ENCODE data around the gene PSMB10.
"Not testable (repeated sequence)": the region's sequence is repeated elsewhere in the genome, so short reads cannot be mapped to it uniquely, and the experiment has no call there.

Gene PSMB10

GRCh38 chr16:67926181-67926750 is 10.4 kb downstream of the PSMB10 start:
- Histone ChIP-seq H3K36me3 (ENCODE audit: control insufficient read depth, insufficient read depth, low read length) (peaks cover 9% of the 10 kb centered on the region), H3K27me3 (ENCODE audit: control insufficient read depth, insufficient read depth, low read length) (no peaks in the 10 kb centered on the region), H3K27ac (ENCODE audit: low read depth, low read length) (no peak overlapping the region), H3K4me1 (ENCODE audit: control insufficient read depth, insufficient read depth, low read length) (no peaks in the 10 kb centered on the region), H3K9ac (ENCODE audit: low read length) (no peak overlapping the region), H3K4me3 (ENCODE audit: low read length) (no peak overlapping the region)

- Histone ChIP-seq H3K36me3 (ENCODE audit: control insufficient read depth, insufficient read depth, low read length) (peaks cover 3% of the 10 kb centered on the region), H3K27me3 (ENCODE audit: control insufficient read depth, insufficient read depth, low read length) (no peaks in the 10 kb centered on the region), H3K9ac (ENCODE audit: low read length) (no peak overlapping the region), H3K27ac (ENCODE audit: low read depth, low read length) (no peak overlapping the region), H3K4me1 (ENCODE audit: control insufficient read depth, insufficient read depth, low read length) (no peaks in the 10 kb centered on the region), H3K4me3 (ENCODE audit: low read length) (no peak overlapping the region)
These were observed 12.3 kb downstream of the PSMB10 start for GRCh38 chr16:67924140-67924906.

GRCh38 chr16:67923414-67924116 is 13.1 kb downstream of the PSMB10 start:
- H3K36me3 ChIP-seq (ENCODE audit: control insufficient read depth, insufficient read depth, low read length): peaks cover 6% of the 10 kb centered on the region
- no peaks in the 10 kb centered on the region for H3K4me1 ChIP-seq (ENCODE audit: control insufficient read depth, insufficient read depth, low read length)
- no peaks in the 10 kb centered on the region for H3K27me3 ChIP-seq (ENCODE audit: control insufficient read depth, insufficient read depth, low read length)
- no peak overlapping the region for H3K9ac ChIP-seq (ENCODE audit: low read length)
- H3K4me3 ChIP-seq (ENCODE audit: low read length): no peak overlapping the region
- H3K27ac ChIP-seq (ENCODE audit: low read depth, low read length): no peak overlapping the region

- H3K36me3 ChIP-seq (ENCODE audit: control insufficient read depth, insufficient read depth, low read length): peaks cover 6% of the 10 kb centered on the region
- no peak overlapping the region for H3K4me3 ChIP-seq (ENCODE audit: low read length)
- H3K9ac ChIP-seq (ENCODE audit: low read length): no peak overlapping the region
- no peak overlapping the region for H3K27ac ChIP-seq (ENCODE audit: low read depth, low read length)
- peaks cover 6% of the 10 kb centered on the region for H3K4me1 ChIP-seq (ENCODE audit: control insufficient read depth, insufficient read depth, low read length)
- no peaks in the 10 kb centered on the region for H3K27me3 ChIP-seq (ENCODE audit: control insufficient read depth, insufficient read depth, low read length)
These were observed 13.9 kb downstream of the PSMB10 start for GRCh38 chr16:67922740-67923139.

GRCh38 chr16:67922221-67922620 is 14.4 kb downstream of the PSMB10 start:
- Histone ChIP-seq H3K4me3 (ENCODE audit: low read length) (no peak overlapping the region), H3K27me3 (ENCODE audit: control insufficient read depth, insufficient read depth, low read length) (no peaks in the 10 kb centered on the region), H3K4me1 (ENCODE audit: control insufficient read depth, insufficient read depth, low read length) (peaks cover 11% of the 10 kb centered on the region), H3K27ac (ENCODE audit: low read depth, low read length) (no peak overlapping the region), H3K9ac (ENCODE audit: low read length) (no peak overlapping the region), H3K36me3 (ENCODE audit: control insufficient read depth, insufficient read depth, low read length) (peaks cover 6% of the 10 kb centered on the region)

GRCh38 chr16:67919622-67920221 is 16.9 kb downstream of the PSMB10 start:
- Histone ChIP-seq H3K9ac (ENCODE audit: low read length) (no peak overlapping the region), H3K27ac (ENCODE audit: low read depth, low read length) (no peak overlapping the region), H3K27me3 (ENCODE audit: control insufficient read depth, insufficient read depth, low read length) (no peaks in the 10 kb centered on the region), H3K36me3 (ENCODE audit: control insufficient read depth, insufficient read depth, low read length) (peaks cover 6% of the 10 kb centered on the region), H3K4me1 (ENCODE audit: control insufficient read depth, insufficient read depth, low read length) (peaks cover 15% of the 10 kb centered on the region), H3K4me3 (ENCODE audit: low read length) (no peak overlapping the region)

GRCh38 chr16:67917852-67918236 is 18.8 kb downstream of the PSMB10 start:
- H3K27me3 ChIP-seq (ENCODE audit: control insufficient read depth, insufficient read depth, low read length): no peaks in the 10 kb centered on the region
- H3K9ac ChIP-seq (ENCODE audit: low read length): no peak overlapping the region
- peak overlapping the region; percentile 65 for H3K27ac ChIP-seq (ENCODE audit: low read depth, low read length)

GRCh38 chr16:67917140-67917851 is 19.4 kb downstream of the PSMB10 start:
- Histone ChIP-seq H3K4me3 (ENCODE audit: low read length) (no peak overlapping the region), H3K36me3 (ENCODE audit: control insufficient read depth, insufficient read depth, low read length) (peaks cover 4% of the 10 kb centered on the region), H3K4me1 (ENCODE audit: control insufficient read depth, insufficient read depth, low read length) (peaks cover 15% of the 10 kb centered on the region), H3K27ac (ENCODE audit: low read depth, low read length) (peak overlapping the region; percentile 65), H3K27me3 (ENCODE audit: control insufficient read depth, insufficient read depth, low read length) (no peaks in the 10 kb centered on the region), H3K9ac (ENCODE audit: low read length) (no peak overlapping the region)

More at GRCh38 chr16:67917852-67918236, 18.8 kb downstream of the PSMB10 start:
- Histone ChIP-seq H3K36me3 (ENCODE audit: control insufficient read depth, insufficient read depth, low read length) (peaks cover 4% of the 10 kb centered on the region), H3K4me1 (ENCODE audit: control insufficient read depth, insufficient read depth, low read length) (peaks cover 15% of the 10 kb centered on the region), H3K4me3 (ENCODE audit: low read length) (no peak overlapping the region)

- Histone ChIP-seq H3K27me3 (ENCODE audit: control insufficient read depth, insufficient read depth, low read length) (no peaks in the 10 kb centered on the region), H3K9ac (ENCODE audit: low read length) (no peak overlapping the region), H3K4me1 (ENCODE audit: control insufficient read depth, insufficient read depth, low read length) (peaks cover 15% of the 10 kb centered on the region), H3K27ac (ENCODE audit: low read depth, low read length) (no peak overlapping the region), H3K36me3 (ENCODE audit: control insufficient read depth, insufficient read depth, low read length) (peaks cover 7% of the 10 kb centered on the region), H3K4me3 (ENCODE audit: low read length) (no peak overlapping the region)
These were observed 20.6 kb downstream of the PSMB10 start for GRCh38 chr16:67915831-67916723.

GRCh38 chr16:67915496-67915769 is 21.2 kb downstream of the PSMB10 start:
- H3K27me3 ChIP-seq (ENCODE audit: control insufficient read depth, insufficient read depth, low read length); H3K4me3 ChIP-seq (ENCODE audit: low read length); H3K27ac ChIP-seq (ENCODE audit: low read depth, low read length); H3K9ac ChIP-seq (ENCODE audit: low read length): not testable (repeated sequence)
- peaks cover 11% of the 10 kb centered on the region for H3K36me3 ChIP-seq (ENCODE audit: control insufficient read depth, insufficient read depth, low read length)
- peaks cover 15% of the 10 kb centered on the region for H3K4me1 ChIP-seq (ENCODE audit: control insufficient read depth, insufficient read depth, low read length)

GRCh38 chr16:67914758-67915495 is 21.7 kb downstream of the PSMB10 start:
- Histone ChIP-seq H3K9ac (ENCODE audit: low read length) (no peak overlapping the region), H3K27me3 (ENCODE audit: control insufficient read depth, insufficient read depth, low read length) (no peaks in the 10 kb centered on the region), H3K4me3 (ENCODE audit: low read length) (no peak overlapping the region), H3K4me1 (ENCODE audit: control insufficient read depth, insufficient read depth, low read length) (peaks cover 15% of the 10 kb centered on the region), H3K36me3 (ENCODE audit: control insufficient read depth, insufficient read depth, low read length) (peaks cover 16% of the 10 kb centered on the region), H3K27ac (ENCODE audit: low read depth, low read length) (no peak overlapping the region)
